IMR-90 (cell line): ENCODE data around the gene UBE2V1. TPM values are rescaled to one million over a fixed set of nuclear protein-coding genes. Genes with fewer than 3 reads are reported as not detected.

Experiments
- ATAC-seq: fragments of 200-7000 bp; cut with Tn5 transposase; 2 replicates; pipeline ENCODE4 v1.9.1; 2020; ENCODE audit warnings: low read depth, mild to moderate bottlenecking, moderate library complexity
- BruUV-seq: library from RNA; stranded (reverse); fragments of 400-500 nt; replicated peaks from 2 replicates; lab custom pipeline; 2021; lab: Mats Ljungman, UMichigan
- CTCF ChIA-PET: fragments of 300-600 bp; formaldehyde crosslinking; extraction: SDS; loops from one replicate; lab custom pipeline; 2021; ENCODE audit warnings: antibody characterized with exemption; lab: Yijun Ruan, JAX
- POLR2A ChIA-PET: fragments of 300-600 bp; sonication (Branson Sonifier 250); formaldehyde crosslinking; loops from one replicate; lab custom pipeline; 2022; ENCODE audit warnings: antibody characterized with exemption; ENCODE audit not compliant: unreplicated experiment; lab: Charles Lee
- DNase-seq: peaks from one replicate; pipeline ENCODE4 v3.0.0; 2013
- H2AFZ ChIP-seq: replicated peaks from 2 replicates; pipeline ENCODE3; 2013; ENCODE audit warnings: low read length, mild to moderate bottlenecking; ENCODE audit not compliant: poor library complexity
- H2AK5ac ChIP-seq: 2 replicates; pipeline ENCODE4 v1.6.1; 2013; ENCODE audit warnings: low read depth, low read length, inconsistent platforms
- H2AK9ac ChIP-seq: replicated peaks from 2 replicates; pipeline ENCODE3; 2013; ENCODE audit warnings: mild to moderate bottlenecking, low read depth, low read length, moderate library complexity; ENCODE audit not compliant: poor library complexity
- H2BK120ac ChIP-seq: 2 replicates; pipeline ENCODE4 v1.6.1; 2013; ENCODE audit warnings: low read depth, low read length, inconsistent platforms
- H2BK15ac ChIP-seq: 3 replicates; pipeline ENCODE4 v1.6.1; 2013; ENCODE audit warnings: low read depth, low read length, inconsistent platforms
- H2BK20ac ChIP-seq: 2 replicates; pipeline ENCODE4 v1.6.1; 2013; ENCODE audit warnings: low read depth, mild to moderate bottlenecking, inconsistent platforms, low read length, moderate library complexity
- H2BK5ac ChIP-seq: 2 replicates; pipeline ENCODE4 v1.6.1; 2013; ENCODE audit warnings: mild to moderate bottlenecking, low read depth, low read length, inconsistent platforms; ENCODE audit not compliant: poor library complexity, severe bottlenecking
- H3K14ac ChIP-seq: replicated peaks from 2 replicates; pipeline ENCODE4 v1.6.1; 2013; ENCODE audit warnings: low read depth, low read length, inconsistent platforms
- H3K18ac ChIP-seq: 2 replicates; pipeline ENCODE4 v1.6.1; 2013; ENCODE audit warnings: low read depth, low read length, control low read depth
- H3K23ac ChIP-seq: 2 replicates; pipeline ENCODE4 v1.6.1; 2013; ENCODE audit warnings: low read depth, low read length, inconsistent platforms
- H3K27ac ChIP-seq: 2 replicates; pipeline ENCODE4 v1.5.1; 2013; ENCODE audit warnings: mild to moderate bottlenecking, control low read depth, low read length; ENCODE audit not compliant: insufficient read depth
- H3K27me3 ChIP-seq: 2 replicates; pipeline ENCODE4 v1.6.1; 2013; ENCODE audit warnings: low read length; ENCODE audit not compliant: control insufficient read depth, insufficient read depth
- H3K36me3 ChIP-seq: 2 replicates; pipeline ENCODE4 v1.6.1; 2013; ENCODE audit warnings: low read length, mixed read lengths; ENCODE audit not compliant: control insufficient read depth, insufficient read depth
- H3K4ac ChIP-seq: 2 replicates; pipeline ENCODE4 v1.6.1; 2013; ENCODE audit warnings: low read depth, low read length, inconsistent platforms
- H3K4me1 ChIP-seq: 2 replicates; pipeline ENCODE4 v1.6.1; 2013; ENCODE audit warnings: low read length, mixed read lengths; ENCODE audit not compliant: control insufficient read depth, insufficient read depth
- H3K4me2 ChIP-seq: 2 replicates; pipeline ENCODE4 v1.6.1; 2013; ENCODE audit warnings: low read depth, mild to moderate bottlenecking, control low read depth, low read length, moderate library complexity
- H3K4me3 ChIP-seq: 2 replicates; pipeline ENCODE4 v1.5.1; 2013; ENCODE audit warnings: low read depth, mild to moderate bottlenecking, control low read depth, low read length, moderate library complexity; ENCODE audit not compliant: insufficient read depth
- H3K56ac ChIP-seq: 2 replicates; pipeline ENCODE4 v1.6.1; 2013; ENCODE audit warnings: low read length, inconsistent platforms; ENCODE audit not compliant: insufficient read depth; ENCODE audit errors: extremely low read depth
- H3K79me1 ChIP-seq, 2 experiments: 2 replicates each; pipeline ENCODE4 v1.6.1; 2013; ENCODE audit warnings: low read length in 2 of 2, inconsistent platforms in 1 of 2, low read depth in 1 of 2
- H3K9ac ChIP-seq: 2 replicates; pipeline ENCODE4 v1.6.1; 2013; ENCODE audit warnings: low read depth, low read length, control low read depth
- H3K9me1 ChIP-seq: 2 replicates; pipeline ENCODE4 v1.6.1; 2013; ENCODE audit warnings: low read length, inconsistent platforms; ENCODE audit not compliant: insufficient read depth
- H3K9me3 ChIP-seq: 2 replicates; pipeline ENCODE4 v1.6.1; 2013; ENCODE audit warnings: low read length; ENCODE audit not compliant: control insufficient read depth, insufficient read depth
- H4K20me1 ChIP-seq: 2 replicates; pipeline ENCODE4 v1.6.1; 2013; ENCODE audit warnings: low read length, inconsistent platforms; ENCODE audit not compliant: insufficient read depth
- H4K5ac ChIP-seq: 2 replicates; pipeline ENCODE4 v1.6.1; 2013; ENCODE audit warnings: mild to moderate bottlenecking, low read depth, low read length, control low read depth
- H4K8ac ChIP-seq, 2 experiments: 2 replicates each; pipeline ENCODE4 v1.6.1; 2013; ENCODE audit warnings: low read depth in 2 of 2, low read length in 2 of 2, control low read depth in 1 of 2, inconsistent platforms in 1 of 2
- H4K91ac ChIP-seq: 2 replicates; pipeline ENCODE4 v1.6.1; 2013; ENCODE audit warnings: low read depth, low read length, inconsistent platforms; ENCODE audit not compliant: insufficient read depth
- BHLHE40 ChIP-seq: fragments of 150-350 bp; IDR thresholded peaks from 2 replicates; pipeline ENCODE4 v1.6.1; 2016; ENCODE audit warnings: mild to moderate bottlenecking, low read depth, low read length
- CEBPB ChIP-seq: IDR thresholded peaks from 2 replicates; pipeline ENCODE4 v1.6.1; 2012; ENCODE audit warnings: low read depth, low read length, improper control_type of control experiment
- CTCF ChIP-seq: conservative IDR thresholded peaks from 2 replicates; pipeline ENCODE4 v1.5.1; 2012; ENCODE audit warnings: mild to moderate bottlenecking, low read depth, low read length, improper control_type of control experiment
- ELK1 ChIP-seq: fragments of 150-350 bp; IDR thresholded peaks from 2 replicates; pipeline ENCODE4 v1.6.1; 2016; ENCODE audit warnings: low read depth, mild to moderate bottlenecking, low read length, moderate library complexity, borderline replicate concordance
- FOS ChIP-seq: fragments of 150-350 bp; IDR thresholded peaks from 2 replicates; pipeline ENCODE4 v1.6.1; 2016; ENCODE audit warnings: low read depth, low read length
- MAFK ChIP-seq: IDR thresholded peaks from 2 replicates; pipeline ENCODE4 v1.6.1; 2012; ENCODE audit warnings: low read depth, low read length, improper control_type of control experiment
- MAZ ChIP-seq: IDR thresholded peaks from 2 replicates; pipeline ENCODE4 v1.6.1; 2012; ENCODE audit warnings: low read depth, mild to moderate bottlenecking, low read length, improper control_type of control experiment, moderate library complexity, borderline replicate concordance
- MXI1 ChIP-seq: IDR thresholded peaks from 2 replicates; pipeline ENCODE4 v1.6.1; 2012; ENCODE audit warnings: low read depth, mild to moderate bottlenecking, low read length, moderate library complexity, borderline replicate concordance
- NFE2L2 ChIP-seq: fragments of 150-350 bp; IDR thresholded peaks from 2 replicates; pipeline ENCODE4 v1.6.1; 2016; ENCODE audit warnings: low read depth, mild to moderate bottlenecking, low read length
- POLR2A ChIP-seq: IDR thresholded peaks from 2 replicates; pipeline ENCODE4 v1.6.1; 2012; ENCODE audit warnings: mild to moderate bottlenecking, low read depth, low read length
- RCOR1 ChIP-seq: IDR thresholded peaks from 2 replicates; pipeline ENCODE4 v1.6.1; 2012; ENCODE audit warnings: mild to moderate bottlenecking, low read length, improper control_type of control experiment; ENCODE audit not compliant: insufficient replicate concordance
- SMC3 ChIP-seq: fragments of 150-350 bp; IDR thresholded peaks from 2 replicates; pipeline ENCODE4 v1.6.1; 2016; ENCODE audit warnings: low read depth, mild to moderate bottlenecking, antibody characterized with exemption, low read length, moderate library complexity
- USF2 ChIP-seq: fragments of 150-350 bp; IDR thresholded peaks from 2 replicates; pipeline ENCODE4 v1.6.1; 2017; ENCODE audit warnings: mild to moderate bottlenecking, antibody characterized with exemption, low read length, low read depth
- WGBS, 2 experiments: methylation state at CpG; one replicate each; pipeline versions ENCODE4 v1.1.5 to v1.1.7; 2013; ENCODE audit warnings: missing lambda C conversion rate in 2 of 2; ENCODE audit not compliant: insufficient read length in 1 of 2; ENCODE audit errors: extremely low coverage in 2 of 2; 5-methylcytosine and 5-hydroxymethylcytosine counted together
- dilution Hi-C: fragments of 300-500 bp; cut with HindIII; formaldehyde crosslinking; loops from one replicate; pipeline ENCODE4 v1.14.3; 2018; ENCODE audit warnings: low sequenced_read_pairs; ENCODE audit not compliant: unreplicated experiment
- in situ Hi-C: fragments of 300-500 bp; cut with MboI; formaldehyde crosslinking; loops from 3 replicates; pipeline ENCODE4 v1.14.3; 2019; ENCODE audit warnings: low sequenced_read_pairs, inconsistent platforms, mixed read lengths
- intact Hi-C: fragments of 100-400 bp; cut with micrococcal nuclease; formaldehyde crosslinking; loops from 2 replicates; pipeline ENCODE4 v1.10.0; 2022
- polyA plus RNA-seq, 3 experiments: library from polyadenylated mRNA; depleted of rRNA; stranded (reverse); fragments of >200 nt; gene quantifications; 2 replicates each; pipeline ENCODE4 v1.2.3, GENCODE V29; 2012; ENCODE audit warnings: low replicate concordance in 1 of 3
- total RNA-seq: library from RNA; depleted of rRNA; stranded (reverse); fragments of >200 nt; gene quantifications from 2 replicates; pipeline ENCODE4 v1.2.3, GENCODE V29; 2012

The UBE2V1 gene
- total and polyA plus RNA-seq, 2 of the 4 experiments (the other 2 are of a cell fraction): 20.1 to 138 TPM

GRCh38 chr20:50115591-50116367, 2.8 kb upstream of the UBE2V1 start:
- Histone ChIP-seq H3K36me3 (no peaks in the 10 kb centered on the region), H2BK15ac (peak overlapping the region; percentile 16; the same call in 1 of the 3 replicates), H3K14ac (peak overlapping the region; percentile 89), H4K5ac (peak overlapping the region; percentile 90), H4K91ac (peak overlapping the region; percentile 67; the same call in 1 of the 2 replicates), H3K23ac (peak overlapping the region; percentile 84; the same call in 1 of the 2 replicates), H3K9ac (peak overlapping the region; percentile 76; the same call in 1 of the 2 replicates), H3K79me1 (peaks cover 17 to 41% of the 10 kb centered on the region in 2 experiments), H3K27me3 (no peaks in the 10 kb centered on the region), H3K56ac (peak overlapping the region; percentile 79), H3K4me1 (peaks cover 18% of the 10 kb centered on the region), H2AK5ac (peak overlapping the region; percentile 55), H2BK20ac (peak overlapping the region; percentile 9; the same call in 1 of the 2 replicates), H2BK120ac (peak overlapping the region; percentile 7; the same call in 1 of the 2 replicates), H2BK5ac (peak overlapping the region; percentile 84), H4K8ac (peak overlapping the region; percentile 89 to 94), H3K4me2 (peak overlapping the region; percentile 87), H2AFZ (peak overlapping the region; percentile 73), H4K20me1 (peaks cover 19% of the 10 kb centered on the region), H3K9me3 (no peaks in the 10 kb centered on the region), H3K4me3 (peak overlapping the region; percentile 56), H3K4ac (peak overlapping the region; percentile 72), H2AK9ac (peak overlapping the region; percentile 79), H3K27ac (peak overlapping the region; percentile 30), H3K9me1 (peaks cover 8% of the 10 kb centered on the region), H3K18ac (no peak overlapping the region; the same call in none of the 2 replicates)
- intact Hi-C loops (loop anchor here (2.0 kb wide), 1 partner anchor 15 kb away; no protein-coding TSS in a partner anchor), in situ Hi-C loops (no loop called here), dilution Hi-C loops (no loop called here)
- CTCF ChIA-PET: interaction anchor here (0.7 kb wide), 1 partner anchor 30 kb away, joined by 3 read pairs; no protein-coding TSS in a partner anchor
- no CpG with 5 or more reads among the region's 24 CpGs for WGBS, 2 experiments
- BruUV-seq: no TSS peak
- POLR2A ChIA-PET: interaction anchor here (1.1 kb wide), 1 partner anchor 50 kb away, joined by 3 read pairs; no protein-coding TSS in a partner anchor
- peak; percentile 79 for ATAC-seq
- DNase-seq: peak; percentile 97
- TF ChIP-seq ELK1 (no peak), RCOR1 (peak; percentile 42), USF2 (no peak), CEBPB (no peak), CTCF (no peak), MAZ (peak; percentile 83; the same call in 1 of the 2 replicates), POLR2A (no peak), SMC3 (no peak), FOS (no peak), MXI1 (peak; percentile 45; the same call in 1 of the 2 replicates), NFE2L2 (no peak), BHLHE40 (peak; percentile 28; the same call in 1 of the 2 replicates), MAFK (no peak)
